Measurements from ENCODE around the gene PCDHGB1.
A peak's percentile ranks its signal among the peaks of the same experiment; 100 is the strongest.
"Not testable (repeated sequence)": the region's sequence is repeated elsewhere in the genome, so short reads cannot be mapped to it uniquely, and the experiment has no call there.

PCDHGB1 gene

GRCh38 chr5:141349917-141350619, at the start of gene PCDHGB1:
TSS of gene PCDHGB1 (plus strand) at chr5:141350099. CDS start at chr5:141350261, 162 bp downstream.
- no peak for DNase-seq (ENCODE audit: low read depth, low spot score)

- DNase-seq (ENCODE audit: low read depth, low spot score), result no peak
Observed at GRCh38 chr5:141303756-141304155, 46.1 kb upstream of the PCDHGB1 start, which contains the start of gene SLC25A2. TSS of gene SLC25A2 (minus strand) at chr5:141304049. CDS start at chr5:141303865, 184 bp downstream.

GRCh38 chr5:141306630-141307029, 43.3 kb upstream of the PCDHGB1 start:
- DNase-seq (ENCODE audit: low read depth, low spot score), result no peak

- DNase-seq (ENCODE audit: low read depth, low spot score), result no peak
Observed at GRCh38 chr5:141313711-141314110, 36.2 kb upstream of the PCDHGB1 start.

GRCh38 chr5:141316963-141317362, 32.9 kb upstream of the PCDHGB1 start:
- DNase-seq (ENCODE audit: low read depth, low spot score), result not testable (repeated sequence)

- DNase-seq (ENCODE audit: low read depth, low spot score), result no peak
Observed at GRCh38 chr5:141319202-141319601, 30.7 kb upstream of the PCDHGB1 start.

GRCh38 chr5:141319699-141320098, 30.2 kb upstream of the PCDHGB1 start:
- no peak for DNase-seq (ENCODE audit: low read depth, low spot score)

GRCh38 chr5:141320225-141321169, 29.4 kb upstream of the PCDHGB1 start, which contains the start of gene TAF7:
TSS of gene TAF7 (minus strand) at chr5:141320784. CDS start at chr5:141320044, 740 bp downstream.
- DNase-seq (ENCODE audit: low read depth, low spot score), result peak; percentile 85

- no peak for DNase-seq (ENCODE audit: low read depth, low spot score)
Observed at GRCh38 chr5:141322261-141322660, 27.6 kb upstream of the PCDHGB1 start.

GRCh38 chr5:141326088-141326854, 23.6 kb upstream of the PCDHGB1 start:
- DNase-seq (ENCODE audit: low read depth, low spot score), result peak; percentile 34

- no peak for DNase-seq (ENCODE audit: low read depth, low spot score)
Observed at GRCh38 chr5:141328231-141328630, 21.7 kb upstream of the PCDHGB1 start.

- DNase-seq (ENCODE audit: low read depth, low spot score), result no peak
Observed at GRCh38 chr5:141330299-141331080, 19.4 kb upstream of the PCDHGB1 start, which contains the start of gene PCDHGA1. TSS of gene PCDHGA1 (plus strand) at chr5:141330514.

- not testable (repeated sequence) for DNase-seq (ENCODE audit: low read depth, low spot score)
Observed at GRCh38 chr5:141332571-141332970, 17.3 kb upstream of the PCDHGB1 start.

- DNase-seq (ENCODE audit: low read depth, low spot score), result no peak
Observed at GRCh38 chr5:141338538-141339306, 11.2 kb upstream of the PCDHGB1 start, which contains the start of gene PCDHGA2. TSS of gene PCDHGA2 (plus strand) at chr5:141338760.

GRCh38 chr5:141340781-141341354, 9.0 kb upstream of the PCDHGB1 start:
- DNase-seq (ENCODE audit: low read depth, low spot score), result not testable (repeated sequence)

- no peak for DNase-seq (ENCODE audit: low read depth, low spot score)
Observed at GRCh38 chr5:141342773-141343172, 7.1 kb upstream of the PCDHGB1 start.

- DNase-seq (ENCODE audit: low read depth, low spot score), result no peak
Observed at GRCh38 chr5:141343242-141343952, 6.5 kb upstream of the PCDHGB1 start, which contains the start of gene PCDHGA3. TSS of gene PCDHGA3 (plus strand) at chr5:141343829. CDS start at chr5:141344034, 205 bp downstream.

GRCh38 chr5:141343953-141344463, 5.9 kb upstream of the PCDHGB1 start:
- DNase-seq (ENCODE audit: low read depth, low spot score), result no peak

Measured in activated CD4-positive, CD25-positive, alpha-beta regulatory T cell treated with anti-CD3 and anti-CD28 coated beads, Interleukin-2, amount 50 U/mL, for 16 hours (primary cell).